Stimulated activated CD4-positive, alpha-beta T cell treated with anti-CD3 and anti-CD28 coated beads, Interleukin-2, amount 100 ng/mL, for 4 hours (primary cell): ENCODE results near the gene APBA2.

Source experiments
- DNase-seq: peaks from one replicate; pipeline ENCODE4 v3.0.0-alpha.2; 2020; ENCODE audit warnings: low read depth

Gene APBA2

DNA sequence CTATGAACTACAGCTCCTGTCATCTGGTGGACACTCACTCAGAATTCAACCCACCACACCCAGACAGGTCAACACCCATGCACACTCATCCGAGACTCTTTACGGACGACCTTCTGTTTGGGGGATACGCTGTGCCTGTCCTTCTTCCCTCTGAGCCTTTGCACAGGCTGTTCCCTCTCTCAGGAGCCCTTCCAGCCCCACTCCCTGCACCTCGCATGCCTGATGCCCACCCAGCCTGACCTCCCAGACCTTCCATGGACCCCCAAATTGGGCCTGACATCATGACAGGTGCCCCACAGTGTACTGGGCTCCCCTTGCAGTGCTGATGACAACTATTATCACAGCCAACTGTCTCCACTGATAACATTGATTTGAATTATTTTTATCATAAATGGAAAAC lies 248.0 kb downstream of the APBA2 start:
- no peak for DNase-seq

DNA sequence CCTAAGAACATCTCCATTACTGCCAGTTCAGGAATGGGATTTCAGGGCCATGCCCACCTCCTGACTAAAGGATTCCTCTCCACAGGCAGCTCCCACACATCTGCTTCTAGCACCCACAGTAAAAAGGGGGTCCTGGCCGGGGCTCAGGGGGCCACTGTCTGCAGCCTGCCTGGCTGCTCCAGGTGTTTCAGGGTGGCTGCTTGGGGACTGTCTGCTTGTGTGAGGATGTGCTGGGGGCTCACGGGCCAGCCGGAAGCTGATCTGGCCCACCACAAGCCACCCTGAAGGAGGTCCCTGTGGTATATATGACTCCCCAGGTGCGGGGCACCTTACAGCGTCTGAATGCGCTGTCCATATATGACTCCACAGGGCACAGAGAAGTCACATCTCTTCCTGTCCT lies 248.5 kb downstream of the APBA2 start:
- DNase-seq = no peak

DNA sequence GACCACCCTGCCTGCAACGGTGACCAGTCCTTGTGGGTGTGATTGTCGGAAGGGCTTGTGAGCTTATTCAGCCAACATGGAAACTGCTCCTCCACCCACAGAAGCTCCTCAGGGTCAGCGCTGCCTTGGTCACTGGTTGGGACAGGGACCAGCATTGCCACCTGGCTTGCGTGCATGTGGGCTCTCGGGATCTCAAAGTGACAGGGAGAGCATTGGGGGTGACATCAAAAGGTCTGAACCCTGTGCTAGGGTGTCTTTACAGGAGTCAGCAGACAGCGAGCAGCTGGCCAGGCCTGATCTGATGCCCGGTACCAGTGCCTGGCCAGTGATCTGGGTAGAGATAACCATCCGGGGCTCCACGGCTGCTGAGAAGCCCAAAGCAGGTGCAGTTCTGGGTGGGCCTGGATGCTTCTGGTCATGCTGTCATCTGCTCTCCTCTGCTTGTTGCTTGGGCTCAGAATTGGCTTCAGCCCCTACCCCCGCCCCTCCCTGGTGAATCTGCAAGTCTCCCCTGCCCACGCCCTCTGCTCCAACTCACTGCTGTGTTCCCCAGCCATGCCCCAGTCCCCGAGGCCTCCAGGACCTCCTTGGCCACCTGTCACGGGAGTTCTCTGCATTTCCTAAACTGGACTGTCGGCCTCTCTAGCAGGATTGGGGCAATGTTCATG lies 249.0 kb downstream of the APBA2 start:
- no peak for DNase-seq

DNA sequence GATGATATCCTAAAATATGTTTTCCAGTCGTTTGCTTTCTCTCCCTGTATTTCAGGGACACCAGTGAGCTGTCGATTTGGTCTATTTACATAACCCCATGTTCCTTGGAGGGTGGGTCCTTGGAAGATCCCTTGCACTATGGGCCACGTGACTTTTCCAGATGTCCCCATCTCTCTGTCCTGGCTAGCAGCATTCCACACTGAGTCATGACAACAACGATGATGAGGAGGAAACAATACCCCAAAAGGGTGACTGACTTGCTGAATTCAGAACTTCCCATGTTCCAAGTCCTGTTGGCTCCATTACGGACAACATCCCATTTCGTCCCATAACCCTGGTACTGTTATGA lies 249.5 kb downstream of the APBA2 start:
- no peak for DNase-seq

GRCh38 chr15:29135702-29136646 lies 250.2 kb downstream of the APBA2 start:
- DNase-seq = no peak

GRCh38 chr15:29138260-29138659 lies 252.5 kb downstream of the APBA2 start:
- no peak for DNase-seq

DNA sequence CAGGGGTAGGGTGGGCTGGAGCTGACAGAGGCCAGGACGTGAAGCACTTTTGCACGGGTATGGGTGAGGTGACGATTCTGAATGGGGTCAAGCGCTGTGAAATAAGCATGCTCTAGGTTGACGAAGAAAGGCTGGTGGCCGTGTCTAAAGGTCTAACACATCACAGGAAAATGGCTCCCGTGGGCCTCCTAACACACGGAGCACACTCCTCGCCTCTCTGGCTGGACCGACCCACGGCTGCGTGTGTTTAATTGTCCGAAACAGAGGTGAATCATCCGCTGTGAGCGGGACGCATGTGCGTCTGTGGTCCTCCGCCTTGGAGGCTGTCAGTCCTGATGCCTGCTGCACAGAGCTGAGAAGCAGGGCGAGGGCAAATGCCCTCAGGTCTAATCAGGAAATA lies 253.3 kb downstream of the APBA2 start:
- DNase-seq = no peak

- no peak for DNase-seq
Observed at GRCh38 chr15:29139540-29140459, 254.0 kb downstream of the APBA2 start.

DNA sequence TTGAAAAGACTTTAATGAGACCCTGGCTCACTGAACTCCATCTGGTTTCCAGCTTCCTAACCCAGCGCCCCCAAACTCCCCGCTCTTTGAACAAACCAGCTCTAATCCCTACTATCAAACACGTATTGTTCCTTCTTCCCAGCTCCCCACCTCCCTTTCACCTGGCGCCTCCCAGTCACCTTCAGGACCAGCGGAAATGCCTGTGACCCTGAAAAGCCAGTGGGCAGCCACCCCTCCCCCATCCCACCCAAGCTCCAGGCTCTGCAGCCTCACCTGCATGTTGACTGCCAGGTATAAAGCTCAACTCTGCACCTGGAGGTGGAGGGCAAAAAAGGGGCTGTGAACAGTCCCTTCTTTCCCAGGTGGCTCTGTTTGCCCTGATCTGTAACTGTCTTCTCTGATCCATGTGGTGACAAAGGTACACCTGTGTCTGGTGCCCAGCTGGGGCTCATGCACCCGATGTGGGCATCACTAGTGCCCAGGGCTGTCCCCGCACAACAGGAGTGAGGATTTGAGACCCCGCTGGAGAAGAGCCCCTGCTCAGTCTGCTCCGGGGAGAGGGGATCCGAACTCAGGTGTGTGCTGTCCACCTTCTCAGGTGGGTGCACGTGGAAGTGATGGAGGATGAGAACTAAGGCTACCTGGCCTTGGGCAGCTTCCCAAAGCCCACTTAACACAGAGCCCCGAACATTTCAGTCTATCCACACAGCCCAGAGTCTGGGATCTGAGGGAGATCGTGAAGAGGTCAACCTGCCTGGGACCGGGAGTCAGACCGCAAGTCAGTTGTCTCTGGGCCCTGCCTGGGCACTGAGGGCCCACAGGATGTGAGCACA lies 254.9 kb downstream of the APBA2 start:
- DNase-seq = no peak

- no peak for DNase-seq
Observed at GRCh38 chr15:29141308-29142128, 255.7 kb downstream of the APBA2 start.

GRCh38 chr15:29142129-29142747 lies 256.5 kb downstream of the APBA2 start:
- no peak for DNase-seq

GRCh38 chr15:29143293-29143692 lies 257.5 kb downstream of the APBA2 start:
- no peak for DNase-seq

DNA sequence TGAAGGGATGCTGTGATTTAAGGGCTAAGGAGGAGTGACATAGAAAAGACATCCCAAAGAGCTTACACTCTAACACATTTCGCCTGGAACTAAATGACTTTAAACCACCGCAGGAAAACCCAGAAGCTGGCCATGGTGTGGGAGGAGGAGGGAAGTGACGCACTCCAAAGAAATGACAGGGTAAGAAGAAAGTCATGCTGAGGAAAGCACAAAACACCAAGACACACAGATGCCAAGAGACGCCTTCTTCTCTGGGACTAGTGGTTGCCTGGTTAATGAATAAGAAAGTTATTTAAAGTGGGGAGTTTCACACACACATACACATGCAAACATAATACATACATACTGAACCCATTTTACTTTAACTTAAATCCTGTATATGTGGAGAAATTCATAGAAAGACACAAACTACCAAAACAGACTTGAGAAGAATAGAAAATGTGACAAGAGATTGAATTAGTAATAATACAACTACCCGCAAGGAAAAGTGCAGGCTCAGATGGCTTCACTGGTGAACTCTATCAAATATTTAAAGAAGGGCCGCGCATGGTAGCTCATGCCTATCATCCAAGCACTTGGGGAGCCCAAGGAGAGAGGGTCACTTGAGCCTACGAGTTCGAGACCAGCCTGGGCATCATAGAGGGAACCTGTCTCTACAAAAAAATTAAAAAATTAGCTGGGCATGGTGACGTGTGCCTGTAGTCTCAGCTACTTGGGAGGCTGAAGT lies 258.3 kb downstream of the APBA2 start:
- DNase-seq = no peak

DNA sequence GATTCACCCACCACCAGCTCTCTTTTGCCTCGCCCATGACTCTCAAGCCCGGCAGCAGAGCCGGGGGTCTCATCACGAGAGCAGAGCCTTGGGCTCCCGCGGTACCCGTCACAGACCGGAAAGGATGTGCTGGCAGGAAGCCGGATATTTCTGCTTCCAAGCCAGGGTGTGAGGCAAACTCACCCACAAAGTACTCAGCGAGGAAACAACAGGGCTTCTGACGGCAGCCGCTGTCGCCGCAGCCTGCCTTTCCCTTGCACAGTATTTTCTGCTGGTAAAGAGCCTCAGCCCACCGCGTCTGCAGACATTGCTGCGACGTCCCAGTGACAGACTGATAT lies 263.9 kb downstream of the APBA2 start:
- DNase-seq = no peak

- DNase-seq = no peak
Observed at GRCh38 chr15:29150515-29151483, 265.0 kb downstream of the APBA2 start.

- DNase-seq = no peak
Observed at GRCh38 chr15:29151484-29151857, 265.7 kb downstream of the APBA2 start.

GRCh38 chr15:29156521-29156920 lies 270.7 kb downstream of the APBA2 start:
- DNase-seq = no peak

DNA sequence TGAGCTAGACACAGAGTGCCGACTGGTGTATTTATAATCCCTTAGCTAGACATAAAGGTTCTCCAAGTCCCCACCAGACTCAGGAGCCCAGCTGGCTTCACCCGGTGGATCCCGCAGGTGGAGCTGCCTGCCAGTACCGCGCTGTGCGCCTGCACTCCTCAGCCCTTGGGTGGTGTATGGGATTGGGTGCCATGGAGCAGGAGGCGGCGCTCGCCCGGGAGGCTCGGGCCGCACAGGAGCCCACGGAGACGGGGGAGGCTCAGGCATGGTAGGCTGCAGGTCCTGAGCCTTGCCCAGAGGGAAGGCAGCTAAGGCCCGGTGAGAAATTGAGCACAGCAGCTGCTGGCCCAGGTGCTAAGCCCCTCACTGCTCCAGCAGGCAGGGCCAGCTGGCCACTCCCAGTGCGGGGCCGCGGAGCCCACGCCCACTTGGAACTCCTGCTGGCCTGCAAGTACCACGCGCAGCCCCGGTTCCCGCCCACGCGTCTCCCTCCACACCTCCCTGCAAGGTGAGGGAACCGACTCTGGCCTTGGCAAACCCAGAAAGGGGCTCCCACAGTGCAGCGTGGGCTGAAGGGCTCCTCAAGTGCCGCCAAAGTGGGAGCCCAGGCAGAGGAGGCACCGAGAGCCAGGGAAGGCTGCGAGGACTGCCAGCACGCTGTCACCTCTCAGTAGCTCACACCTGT lies 274.1 kb downstream of the APBA2 start:
- DNase-seq = no peak
